AG04450 (cell line): ENCODE results near the gene WDR7. TPM values are rescaled to one million over a fixed set of nuclear protein-coding genes. Genes with fewer than 3 reads are reported as not detected.

ENCODE experiments used
- CTCF ChIA-PET: fragments of 300-600, 350-600 bp; formaldehyde crosslinking; extraction: SDS; loops from one replicate; lab custom pipeline; 2022; ENCODE audit warnings: antibody characterized with exemption, inconsistent platforms; lab: Charles Lee
- POLR2A ChIA-PET: fragments of 350-600 bp; formaldehyde crosslinking; extraction: SDS; loops from one replicate; lab custom pipeline; 2021; ENCODE audit warnings: antibody characterized with exemption, inconsistent platforms; lab: Yijun Ruan, JAX
- DNase-seq: peaks from one replicate; pipeline ENCODE4 v3.0.0-alpha.2; 2011; ENCODE audit warnings: low read depth, low spot score
- H3K27ac ChIP-seq: one replicate; pipeline ENCODE4 v1.5.1; 2012; ENCODE audit warnings: low read depth, low read length, control low read depth
- H3K27me3 ChIP-seq: one replicate; pipeline ENCODE4 v1.6.0; 2012; ENCODE audit warnings: low read length; ENCODE audit not compliant: control insufficient read depth, insufficient read depth
- H3K4me3 ChIP-seq: 2 replicates; pipeline ENCODE4 v1.5.1; 2011; ENCODE audit warnings: mild to moderate bottlenecking, low read depth, low read length, control low read depth
- H3K9me3 ChIP-seq: 2 replicates; pipeline ENCODE4 v1.5.1; 2012; ENCODE audit warnings: low read length; ENCODE audit not compliant: control insufficient read depth, insufficient read depth
- CTCF ChIP-seq: IDR thresholded peaks from 2 replicates; pipeline ENCODE4 v1.5.1; 2011; ENCODE audit warnings: low read depth, low read length, control low read depth, inconsistent platforms
- polyA plus RNA-seq: library from polyadenylated mRNA; depleted of rRNA; stranded (reverse); fragments of >200 nt; gene quantifications from 2 replicates; pipeline ENCODE4 v1.2.3, GENCODE V29; 2011

Gene WDR7
- polyA plus RNA-seq, 1 experiment, result 8.1 TPM

- H3K27ac ChIP-seq, result no peak overlapping the region
- POLR2A ChIA-PET, result no interaction called here
- DNase-seq, result no peak
- CTCF ChIA-PET, result no interaction called here
- no peaks in the 10 kb centered on the region for H3K9me3 ChIP-seq
- no peak overlapping the region for H3K4me3 ChIP-seq
- TF ChIP-seq CTCF, result no peak
- H3K27me3 ChIP-seq, result no peaks in the 10 kb centered on the region
These were observed 311.2 kb downstream of the WDR7 start for GRCh38 chr18:56962322-56962721.

- H3K27me3 ChIP-seq, result no peaks in the 10 kb centered on the region
- CTCF ChIA-PET, result no interaction called here
- DNase-seq, result no peak
- POLR2A ChIA-PET, result no interaction called here
- TF ChIP-seq CTCF, result no peak
- no peak overlapping the region for H3K27ac ChIP-seq
- H3K4me3 ChIP-seq, result no peak overlapping the region
- H3K9me3 ChIP-seq, result no peaks in the 10 kb centered on the region
These were observed 315.9 kb downstream of the WDR7 start for GRCh38 chr18:56967035-56967434.

- Histone ChIP-seq H3K4me3 (no peak overlapping the region), H3K9me3 (no peaks in the 10 kb centered on the region), H3K27me3 (no peaks in the 10 kb centered on the region), H3K27ac (no peak overlapping the region)
- TF ChIP-seq CTCF, result no peak
- no peak for DNase-seq
- CTCF ChIA-PET, result no interaction called here
- POLR2A ChIA-PET, result no interaction called here
These were observed 322.3 kb downstream of the WDR7 start for GRCh38 chr18:56973487-56973886.

GRCh38 chr18:56974141-56974540 lies 323.0 kb downstream of the WDR7 start:
- Histone ChIP-seq H3K4me3 (no peak overlapping the region), H3K9me3 (no peaks in the 10 kb centered on the region), H3K27ac (no peak overlapping the region), H3K27me3 (no peaks in the 10 kb centered on the region)
- POLR2A ChIA-PET, result no interaction called here
- CTCF ChIA-PET, result no interaction called here
- no peak for TF ChIP-seq CTCF
- no peak for DNase-seq

- Histone ChIP-seq H3K9me3 (no peaks in the 10 kb centered on the region), H3K27me3 (no peaks in the 10 kb centered on the region), H3K4me3 (no peak overlapping the region), H3K27ac (no peak overlapping the region)
- no peak for TF ChIP-seq CTCF
- ChIA-PET CTCF (no interaction called here), POLR2A (no interaction called here)
- no peak for DNase-seq
These were observed 324.1 kb downstream of the WDR7 start for GRCh38 chr18:56975276-56975675.
